Nephron (organoid): ENCODE measurements around the gene KCNQ1.

Experiments
- H3K27ac Mint-ChIP-seq, 3 experiments: 2 replicates each; pipeline ENCODE4 v1.8.0; 2020; ENCODE audit warnings: mixed read lengths in 3 of 3, mild to moderate bottlenecking in 2 of 3, moderate library complexity in 1 of 3
- H3K27me3 Mint-ChIP-seq: 2 replicates; pipeline ENCODE4 v1.8.0; 2021; ENCODE audit warnings: low read depth, mild to moderate bottlenecking, moderate library complexity, mixed read lengths
- H3K36me3 Mint-ChIP-seq: 2 replicates; pipeline ENCODE4 v1.8.0; 2020; ENCODE audit warnings: low read depth, mixed read lengths
- H3K4me1 Mint-ChIP-seq: 2 replicates; pipeline ENCODE4 v1.8.0; 2020; ENCODE audit warnings: mixed read lengths
- H3K4me3 Mint-ChIP-seq, 3 experiments: 2 replicates each; pipeline ENCODE4 v1.8.0; 2020; ENCODE audit warnings: mild to moderate bottlenecking in 3 of 3, mixed read lengths in 3 of 3, moderate library complexity in 2 of 3
- H3K9me3 Mint-ChIP-seq: 2 replicates; pipeline ENCODE4 v1.8.0; 2020; ENCODE audit warnings: mixed read lengths
- CTCF ChIP-seq, 3 experiments: fragments of 200-600 bp; sonication (generic); IDR thresholded peaks; one replicate each; pipeline ENCODE4 v1.5.0; 2021; ENCODE audit warnings: antibody characterized with exemption in 3 of 3; ENCODE audit not compliant: unreplicated experiment in 3 of 3

The KCNQ1 gene

GRCh38 chr11:2441171-2441570 is 3.6 kb upstream of the KCNQ1 start:
- no peak for TF ChIP-seq CTCF (IDR thresholded peaks at IDR 0.05; ENCODE audit: unreplicated experiment in 3 of 3)
- H3K27ac Mint-ChIP-seq = no peak overlapping the region
- no peaks in the 10 kb centered on the region for H3K4me1 Mint-ChIP-seq
- H3K4me3 Mint-ChIP-seq = no peak overlapping the region
- peaks cover 75% of the 10 kb centered on the region for H3K27me3 Mint-ChIP-seq
- peaks cover 15% of the 10 kb centered on the region for H3K9me3 Mint-ChIP-seq
- no peaks in the 10 kb centered on the region for H3K36me3 Mint-ChIP-seq

- peaks cover 15% of the 10 kb centered on the region for H3K9me3 Mint-ChIP-seq
- no peaks in the 10 kb centered on the region for H3K36me3 Mint-ChIP-seq
- no peak overlapping the region for H3K27ac Mint-ChIP-seq
- H3K27me3 Mint-ChIP-seq = peaks cover 79% of the 10 kb centered on the region
- no peak for TF ChIP-seq CTCF (IDR thresholded peaks at IDR 0.05; ENCODE audit: unreplicated experiment in 3 of 3)
- no peaks in the 10 kb centered on the region for H3K4me1 Mint-ChIP-seq
- H3K4me3 Mint-ChIP-seq = peak overlapping the region in 1 of 3 experiments; percentile 22
Observed at GRCh38 chr11:2442589-2442988, 2.2 kb upstream of the KCNQ1 start.

GRCh38 chr11:2443406-2443805 is 1.4 kb upstream of the KCNQ1 start:
- Mint-ChIP-seq H3K4me3 (peak overlapping the region; percentile 38 to 54 (median 49)), H3K27me3 (peaks cover 79% of the 10 kb centered on the region), H3K4me1 (no peaks in the 10 kb centered on the region), H3K36me3 (no peaks in the 10 kb centered on the region), H3K27ac (no peak overlapping the region), H3K9me3 (peaks cover 15% of the 10 kb centered on the region)
- TF ChIP-seq CTCF (IDR thresholded peaks at IDR 0.05; ENCODE audit: unreplicated experiment in 3 of 3) = no peak

- Mint-ChIP-seq H3K9me3 (peaks cover 15% of the 10 kb centered on the region), H3K4me3 (peak within 1 kb of the TSS; percentile 69 to 82 (median 81)), H3K36me3 (no peaks in the 10 kb centered on the region), H3K4me1 (no peaks in the 10 kb centered on the region), H3K27ac (no peak within 1 kb of the TSS), H3K27me3 (peaks cover 75% of the 10 kb centered on the region)
- no peak for TF ChIP-seq CTCF (IDR thresholded peaks at IDR 0.05; ENCODE audit: unreplicated experiment in 3 of 3)
Observed at GRCh38 chr11:2443881-2444820, 657 bp upstream of the KCNQ1 start, which contains the start of gene TRPM5. TSS of gene TRPM5 (minus strand) at chr11:2444514. CDS start at chr11:2423036, 21,478 bp downstream.

GRCh38 chr11:2445746-2446551 is 1.1 kb downstream of the KCNQ1 start:
- peak overlapping the region; percentile 69 to 82 (median 81) for H3K4me3 Mint-ChIP-seq
- TF ChIP-seq CTCF (IDR thresholded peaks at IDR 0.05; ENCODE audit: unreplicated experiment in 3 of 3) = no peak
- H3K27me3 Mint-ChIP-seq = peaks cover 60% of the 10 kb centered on the region
- no peaks in the 10 kb centered on the region for H3K4me1 Mint-ChIP-seq
- H3K9me3 Mint-ChIP-seq = peaks cover 15% of the 10 kb centered on the region
- no peaks in the 10 kb centered on the region for H3K36me3 Mint-ChIP-seq
- H3K27ac Mint-ChIP-seq = no peak overlapping the region
